Large intestine (tissue), 3 donors: ENCODE measurements around the gene DACT1. TPM values are rescaled to one million over a fixed set of nuclear protein-coding genes. Genes with fewer than 3 reads are reported as not detected.

Experiments
- DNase-seq, 2 donors: peaks; one replicate each; pipeline versions ENCODE4 v3.0.0 to v3.0.0-alpha.2; 2013
- H3K27ac ChIP-seq: one replicate; pipeline ENCODE4 v1.5.1; 2013; ENCODE audit warnings: low read length
- H3K27me3 ChIP-seq: 2 replicates; pipeline ENCODE4 v1.6.1; 2013; ENCODE audit warnings: low read length; ENCODE audit not compliant: control insufficient read depth, insufficient read depth
- H3K36me3 ChIP-seq: 2 replicates; pipeline ENCODE4 v1.6.1; 2013; ENCODE audit warnings: low read length; ENCODE audit not compliant: control insufficient read depth, insufficient read depth
- H3K4me1 ChIP-seq: one replicate; pipeline ENCODE4 v1.6.1; 2013; ENCODE audit warnings: low read length; ENCODE audit not compliant: control insufficient read depth, insufficient read depth
- H3K4me3 ChIP-seq: one replicate; pipeline ENCODE4 v1.5.1; 2013; ENCODE audit warnings: low read length
- H3K9me3 ChIP-seq: one replicate; pipeline ENCODE4 v1.6.1; 2013; ENCODE audit warnings: mild to moderate bottlenecking, low read depth, low read length, moderate library complexity; ENCODE audit not compliant: control insufficient read depth
- WGBS: methylation state at CpG from one replicate; pipeline ENCODE4 v1.1.5; 2013; ENCODE audit warnings: low lambda C conversion rate; ENCODE audit not compliant: insufficient coverage; 5-methylcytosine and 5-hydroxymethylcytosine counted together
- polyA plus RNA-seq: library from polyadenylated mRNA; unstranded; fragments of 120-200 nt; gene quantifications from one replicate; pipeline ENCODE4 v1.2.1, GENCODE V29; 2013

The DACT1 gene
- polyA plus RNA-seq, 1 donor: 13.5 TPM

GRCh38 chr14:58634406-58635090 lies 3.2 kb upstream of the DACT1 start:
- H3K4me3 ChIP-seq: no peak overlapping the region
- no peak for DNase-seq
- H3K4me1 ChIP-seq: peaks cover 7% of the 10 kb centered on the region
- H3K36me3 ChIP-seq: no peaks in the 10 kb centered on the region
- H3K9me3 ChIP-seq: no peaks in the 10 kb centered on the region
- no peak overlapping the region for H3K27ac ChIP-seq
- H3K27me3 ChIP-seq: peaks cover 37% of the 10 kb centered on the region
- 24% methylated on average over 3 of the region's 5 CpGs for WGBS

GRCh38 chr14:58635091-58635830 lies 2.5 kb upstream of the DACT1 start:
- Histone ChIP-seq H3K4me1 (peaks cover 7% of the 10 kb centered on the region), H3K27ac (no peak overlapping the region), H3K27me3 (peaks cover 40% of the 10 kb centered on the region), H3K9me3 (no peaks in the 10 kb centered on the region), H3K36me3 (no peaks in the 10 kb centered on the region), H3K4me3 (no peak overlapping the region)
- WGBS: 61% methylated on average over 3 of the region's 8 CpGs
- DNase-seq: no peak

GRCh38 chr14:58636129-58636528 lies 1.6 kb upstream of the DACT1 start:
- Histone ChIP-seq H3K9me3 (no peaks in the 10 kb centered on the region), H3K36me3 (no peaks in the 10 kb centered on the region), H3K4me1 (peaks cover 7% of the 10 kb centered on the region), H3K4me3 (no peak overlapping the region), H3K27me3 (peaks cover 37% of the 10 kb centered on the region), H3K27ac (no peak overlapping the region)
- no peak for DNase-seq
- 90% methylated on average over 2 of the region's 4 CpGs for WGBS

GRCh38 chr14:58637040-58637390 lies 747 bp upstream of the DACT1 start:
- Histone ChIP-seq H3K9me3 (no peaks in the 10 kb centered on the region), H3K36me3 (peaks cover 4% of the 10 kb centered on the region), H3K27me3 (peaks cover 28% of the 10 kb centered on the region), H3K4me3 (peak overlapping the region; percentile 35), H3K27ac (peak overlapping the region; percentile 60), H3K4me1 (peaks cover 7% of the 10 kb centered on the region)
- DNase-seq: peak; percentile 32 to 63
- WGBS: no CpG with 5 or more reads among the region's 17 CpGs

- Histone ChIP-seq H3K4me1 (peaks cover 7% of the 10 kb centered on the region), H3K27ac (peak overlapping the region; percentile 55), H3K27me3 (peaks cover 26% of the 10 kb centered on the region), H3K9me3 (no peaks in the 10 kb centered on the region), H3K4me3 (peak overlapping the region; percentile 60), H3K36me3 (peaks cover 4% of the 10 kb centered on the region)
- DNase-seq: peak; percentile 16 to 40
- no CpG with 5 or more reads among the region's 75 CpGs for WGBS
Observed at GRCh38 chr14:58638231-58639197, 752 bp downstream of the DACT1 start.

- peaks cover 4% of the 10 kb centered on the region for H3K36me3 ChIP-seq
- H3K9me3 ChIP-seq: no peaks in the 10 kb centered on the region
- H3K4me3 ChIP-seq: peak overlapping the region; percentile 60
- DNase-seq: no peak
- peak overlapping the region; percentile 55 for H3K27ac ChIP-seq
- peaks cover 7% of the 10 kb centered on the region for H3K4me1 ChIP-seq
- peaks cover 24% of the 10 kb centered on the region for H3K27me3 ChIP-seq
- 0% methylated on average over 1 of the region's 5 CpGs for WGBS
Observed at GRCh38 chr14:58639198-58639565, 1.4 kb downstream of the DACT1 start.

GRCh38 chr14:58639842-58640484 lies 2.2 kb downstream of the DACT1 start:
- peaks cover 16% of the 10 kb centered on the region for H3K27me3 ChIP-seq
- no peak overlapping the region for H3K27ac ChIP-seq
- peak overlapping the region; percentile 60 for H3K4me3 ChIP-seq
- WGBS: no CpG with 5 or more reads among the region's 5 CpGs
- H3K9me3 ChIP-seq: no peaks in the 10 kb centered on the region
- peaks cover 4% of the 10 kb centered on the region for H3K36me3 ChIP-seq
- peaks cover 7% of the 10 kb centered on the region for H3K4me1 ChIP-seq
- DNase-seq: peak; percentile 31 to 52

- 100% methylated on average over 1 of the region's 2 CpGs for WGBS
- Histone ChIP-seq H3K27me3 (peaks cover 14% of the 10 kb centered on the region), H3K36me3 (peaks cover 13% of the 10 kb centered on the region), H3K4me3 (no peak overlapping the region), H3K27ac (no peak overlapping the region), H3K9me3 (no peaks in the 10 kb centered on the region), H3K4me1 (peaks cover 7% of the 10 kb centered on the region)
- DNase-seq: no peak
Observed at GRCh38 chr14:58640959-58641358, 3.2 kb downstream of the DACT1 start.

- peaks cover 14% of the 10 kb centered on the region for H3K27me3 ChIP-seq
- peaks cover 5% of the 10 kb centered on the region for H3K9me3 ChIP-seq
- no peak overlapping the region for H3K27ac ChIP-seq
- H3K36me3 ChIP-seq: peaks cover 17% of the 10 kb centered on the region
- H3K4me3 ChIP-seq: no peak overlapping the region
- 80% methylated on average over 1 of the region's 5 CpGs for WGBS
- DNase-seq: no peak
- H3K4me1 ChIP-seq: peaks cover 7% of the 10 kb centered on the region
Observed at GRCh38 chr14:58641509-58641908, 3.7 kb downstream of the DACT1 start.

- Histone ChIP-seq H3K9me3 (peaks cover 7% of the 10 kb centered on the region), H3K27me3 (peaks cover 14% of the 10 kb centered on the region), H3K36me3 (peaks cover 21% of the 10 kb centered on the region), H3K4me3 (no peak overlapping the region), H3K27ac (no peak overlapping the region), H3K4me1 (peaks cover 7% of the 10 kb centered on the region)
- no CpG with 5 or more reads among the region's 1 CpG for WGBS
- DNase-seq: no peak
Observed at GRCh38 chr14:58643366-58643765, 5.6 kb downstream of the DACT1 start.
